ENCODE measurements around the gene PPDPF. TPM values are rescaled to one million over a fixed set of nuclear protein-coding genes. Genes with fewer than 3 reads are reported as not detected.

PPDPF gene
- total and polyA plus RNA-seq, 2 of the 8 experiments (the other 6 are each of a cell fraction or from before 2014, with no cell fraction given) = 30.5 to 138 TPM

GRCh38 chr20:63519668-63520503 lies 679 bp upstream of the PPDPF start (continued):
- TF ChIP-seq KDM4A (IDR thresholded peaks at IDR 0.05; ENCODE audit: low read depth, low read length, severe bottlenecking) (peak; percentile 43), SP4 (IDR thresholded peaks at IDR 0.05; ENCODE audit: low read length) (peak; percentile 38; the same call in 1 of the 2 replicates), HDAC2 (IDR thresholded peaks at IDR 0.05; ENCODE audit: borderline replicate concordance in 1 of 2, low read depth in 2 of 2, low read length in 2 of 2) (no peak), ATF2 (IDR thresholded peaks at IDR 0.05; ENCODE audit: low read length) (no peak), BRCA1 (IDR thresholded peaks at IDR 0.05; ENCODE audit: low read depth, low read length) (no peak), POU5F1 (IDR thresholded peaks at IDR 0.05; ENCODE audit: low read depth, low read length) (no peak), EGR1 (IDR thresholded peaks at IDR 0.05; ENCODE audit: borderline replicate concordance, low read depth, low read length) (peak; percentile 15; the same call in 1 of the 2 replicates), EZH2 (IDR thresholded peaks at IDR 0.05; ENCODE audit: low read depth, low read length, severe bottlenecking) (peak; percentile 12), TAF7 (optimal IDR thresholded peaks at IDR 0.05; ENCODE audit: borderline replicate concordance, low read depth, low read length) (peak; percentile 40), NRF1 (IDR thresholded peaks at IDR 0.05; ENCODE audit: low read depth, low read length) (no peak)

All from H1 (cell line).